ENCODE data around the gene MANBA.

Gene MANBA

GRCh38 chr4:102629673-102630072 is 131.1 kb downstream of the MANBA start:
- TF ChIP-seq EZH2phosphoT487 (IDR thresholded peaks at IDR 0.05; ENCODE audit: borderline replicate concordance), result no peak
- H3K4me2 ChIP-seq (ENCODE audit: low read depth, low read length, poor library complexity, severe bottlenecking), result no peak overlapping the region
- peaks cover 8% of the 10 kb centered on the region; the same call in 1 of the 2 replicates for H3K36me3 ChIP-seq (ENCODE audit: insufficient read depth, low read length)
- peaks cover 19% of the 10 kb centered on the region for H3K4me1 ChIP-seq (ENCODE audit: insufficient read depth, low read length, poor library complexity, severe bottlenecking)
- H3K27me3 ChIP-seq (ENCODE audit: insufficient read depth, low read length, poor library complexity, severe bottlenecking), result no peaks in the 10 kb centered on the region
- H3K4me3 ChIP-seq (ENCODE audit: low read length, poor library complexity, severe bottlenecking), result no peak overlapping the region
- no peak overlapping the region for H2AFZ ChIP-seq (ENCODE audit: low read length)
- H3K9ac ChIP-seq (ENCODE audit: low read depth, low read length, poor library complexity, severe bottlenecking), result no peak overlapping the region
- H3F3A ChIP-seq (ENCODE audit: low read depth), result no peaks in the 10 kb centered on the region
- H3K79me2 ChIP-seq (ENCODE audit: insufficient read depth, low read length), result no peaks in the 10 kb centered on the region
- H3K9me2 ChIP-seq (replicated peaks; ENCODE audit: low read depth, low read length), result no peaks in the 10 kb centered on the region
- no peaks in the 10 kb centered on the region for H3K9me3 ChIP-seq (ENCODE audit: insufficient read depth, low read depth, low read length)
- H4K20me1 ChIP-seq (ENCODE audit: insufficient read depth, low read length, poor library complexity, severe bottlenecking), result no peaks in the 10 kb centered on the region

GRCh38 chr4:102627831-102628523 is 132.8 kb downstream of the MANBA start:
- Histone ChIP-seq H3K9me2 (replicated peaks; ENCODE audit: low read depth, low read length) (no peaks in the 10 kb centered on the region), H2AFZ (ENCODE audit: low read length) (no peak overlapping the region), H3K79me2 (ENCODE audit: insufficient read depth, low read length) (no peaks in the 10 kb centered on the region), H3K4me3 (ENCODE audit: low read length, poor library complexity, severe bottlenecking) (no peak overlapping the region), H3K4me1 (ENCODE audit: insufficient read depth, low read length, poor library complexity, severe bottlenecking) (peaks cover 19% of the 10 kb centered on the region), H3K36me3 (ENCODE audit: insufficient read depth, low read length) (peaks cover 6% of the 10 kb centered on the region; the same call in 1 of the 2 replicates), H3K9ac (ENCODE audit: low read depth, low read length, poor library complexity, severe bottlenecking) (no peak overlapping the region), H3K9me3 (ENCODE audit: insufficient read depth, low read depth, low read length) (no peaks in the 10 kb centered on the region), H3K4me2 (ENCODE audit: low read depth, low read length, poor library complexity, severe bottlenecking) (no peak overlapping the region), H3K27me3 (ENCODE audit: insufficient read depth, low read length, poor library complexity, severe bottlenecking) (no peaks in the 10 kb centered on the region), H4K20me1 (ENCODE audit: insufficient read depth, low read length, poor library complexity, severe bottlenecking) (no peaks in the 10 kb centered on the region), H3F3A (ENCODE audit: low read depth) (no peaks in the 10 kb centered on the region)
- TF ChIP-seq CTCF (conservative IDR thresholded peaks at IDR 0.05; ENCODE audit: low read length) (no peak), EZH2phosphoT487 (IDR thresholded peaks at IDR 0.05; ENCODE audit: borderline replicate concordance) (no peak)

GRCh38 chr4:102625232-102625930 is 135.4 kb downstream of the MANBA start:
- no peaks in the 10 kb centered on the region for H3K9me2 ChIP-seq (replicated peaks; ENCODE audit: low read depth, low read length)
- H3K4me2 ChIP-seq (ENCODE audit: low read depth, low read length, poor library complexity, severe bottlenecking), result peak overlapping the region; percentile 80
- H3K27me3 ChIP-seq (ENCODE audit: insufficient read depth, low read length, poor library complexity, severe bottlenecking), result no peaks in the 10 kb centered on the region
- TF ChIP-seq CTCF (conservative IDR thresholded peaks at IDR 0.05; ENCODE audit: low read length), result peak; percentile 59
- TF ChIP-seq EZH2phosphoT487 (IDR thresholded peaks at IDR 0.05; ENCODE audit: borderline replicate concordance), result no peak
- peak overlapping the region; percentile 72 for H3K4me3 ChIP-seq (ENCODE audit: low read length, poor library complexity, severe bottlenecking)
- peak overlapping the region; percentile 95 for H2AFZ ChIP-seq (ENCODE audit: low read length)
- peak overlapping the region; percentile 67 for H3K9ac ChIP-seq (ENCODE audit: low read depth, low read length, poor library complexity, severe bottlenecking)
- no peaks in the 10 kb centered on the region for H4K20me1 ChIP-seq (ENCODE audit: insufficient read depth, low read length, poor library complexity, severe bottlenecking)
- peaks cover 14% of the 10 kb centered on the region for H3K4me1 ChIP-seq (ENCODE audit: insufficient read depth, low read length, poor library complexity, severe bottlenecking)
- H3K79me2 ChIP-seq (ENCODE audit: insufficient read depth, low read length), result no peaks in the 10 kb centered on the region
- no peaks in the 10 kb centered on the region for H3K9me3 ChIP-seq (ENCODE audit: insufficient read depth, low read depth, low read length)
- no peaks in the 10 kb centered on the region for H3F3A ChIP-seq (ENCODE audit: low read depth)
- H3K36me3 ChIP-seq (ENCODE audit: insufficient read depth, low read length), result no peaks in the 10 kb centered on the region

All from Loucy (cell line).